K562 (cell line): Measurements from ENCODE around the gene CYP2E1. TPM values are rescaled to one million over a fixed set of nuclear protein-coding genes. Genes with fewer than 3 reads are reported as not detected.

Experiments
- CGGBP1 ChIP-seq: fragments of 250-450 bp; sonication (Bioruptor Pico); IDR thresholded peaks from 2 replicates; pipeline ENCODE4 v1.9.0; 2021; ENCODE audit warnings: mild to moderate bottlenecking
- ETV5 ChIP-seq: sonication (generic); formaldehyde crosslinking; IDR thresholded peaks from 2 replicates; pipeline ENCODE4 v1.4.0; 2020; ENCODE audit warnings: low read depth, mild to moderate bottlenecking, missing genetic modification reagents
- MBD1 ChIP-seq: fragments of 250-450 bp; sonication (Bioruptor Pico); IDR thresholded peaks from 2 replicates; pipeline ENCODE4 v1.8.0; 2022; ENCODE audit warnings: inconsistent platforms
- MBD2 ChIP-seq: sonication (generic); IDR thresholded peaks from 2 replicates; pipeline ENCODE4 v1.6.1; 2016; ENCODE audit warnings: low read depth, borderline replicate concordance
- NFATC3 ChIP-seq: fragments of 450-650 bp; IDR thresholded peaks from 2 replicates; pipeline ENCODE4 v1.6.1; 2017; ENCODE audit warnings: mild to moderate bottlenecking
- NFE2L1 ChIP-seq: fragments of 450-650 bp; IDR thresholded peaks from 2 replicates; pipeline ENCODE4 v1.6.1; 2016; ENCODE audit warnings: missing genetic modification characterization, low read depth, mild to moderate bottlenecking, missing compliant biosample characterization, moderate library complexity, borderline replicate concordance
- NUFIP1 ChIP-seq: fragments of 450-650 bp; IDR thresholded peaks from 2 replicates; pipeline ENCODE4 v1.6.1; 2018; ENCODE audit not compliant: partially characterized antibody
- PHF8 ChIP-seq: fragments of 200-600 bp; sonication (generic); IDR thresholded peaks from 2 replicates; pipeline ENCODE4 v1.6.1; 2012; ENCODE audit warnings: mixed run types, mild to moderate bottlenecking, inconsistent platforms, low read length, moderate library complexity, borderline replicate concordance
- PTRF ChIP-seq: fragments of 450-650 bp; IDR thresholded peaks from 2 replicates; pipeline ENCODE4 v1.6.1; 2016; ENCODE audit warnings: mild to moderate bottlenecking, missing genetic modification characterization, missing compliant biosample characterization
- RNF219 ChIP-seq: fragments of 250-450 bp; sonication (Bioruptor Pico); IDR thresholded peaks from 2 replicates; pipeline ENCODE4 v1.5.0; 2022; ENCODE audit warnings: mild to moderate bottlenecking
- VEZF1 ChIP-seq: fragments of 200-800 bp; sonication (Bioruptor generic); IDR thresholded peaks from 2 replicates; pipeline ENCODE4 v1.6.1; 2017; ENCODE audit warnings: missing genetic modification characterization, missing compliant biosample characterization
- ZNF232 ChIP-seq: sonication (generic); formaldehyde crosslinking; IDR thresholded peaks from 2 replicates; pipeline ENCODE4 v1.8.0; 2022; ENCODE audit warnings: mild to moderate bottlenecking, missing genetic modification reagents
- ZNF318 ChIP-seq, 2 experiments: fragments of 450-650 bp; IDR thresholded peaks; 2 replicates each; pipeline ENCODE4 v1.6.1; 2016; ENCODE audit warnings: mild to moderate bottlenecking in 2 of 2, borderline replicate concordance in 1 of 2, low read depth in 1 of 2, moderate library complexity in 1 of 2
- polyA plus RNA-seq, 8 experiments: library from polyadenylated mRNA; depleted of rRNA in 4 of 8; stranded (reverse) in 5 of 8; unstranded in 3 of 8; fragments of >200 nt; fragmentation: Nextera tagmentation in 2 of 8; fragmentation: Illumina TruSeq in 1 of 8; extraction: Ambion mirVana in 2 of 8; extraction: Trizol in 1 of 8; gene quantifications; 2 replicates each; pipeline versions ENCODE4 v1.2.1 to v1.2.3, GENCODE V29; 2011 to 2014; ENCODE audit warnings: inconsistent platforms in 1 of 8, missing spikeins in 1 of 8
- total RNA-seq, 7 experiments: library from RNA; depleted of rRNA in 6 of 7; stranded (reverse); fragments of >200 nt in 6 of 7; fragmentation: Illumina TruSeq in 2 of 7; extraction: Trizol in 2 of 7; gene quantifications; 2 replicates each; pipeline versions ENCODE4 v1.2.1 to v1.2.3, GENCODE V29; 2011 to 2021; ENCODE audit warnings: low replicate concordance in 1 of 7

CYP2E1 gene
- total and polyA plus RNA-seq, 9 of the 15 experiments (the other 6 are each of a cell fraction or from before 2014, with no cell fraction given), result 0.07 to 1.6 (median 0.19) TPM; not detected in 2

- TF ChIP-seq RNF219 (CRISPR knock-in tag), result no peak
- no peak for TF ChIP-seq MBD1 (CRISPR knock-in tag)
- TF ChIP-seq ZNF232 (CRISPR knock-in tag), result 0 out of 2 replicates have a peak, but pooled peaks have one; percentile 42
- TF ChIP-seq VEZF1, result peak; percentile 35
- no peak for TF ChIP-seq PTRF (tag)
- TF ChIP-seq NFATC3, result no peak
- no peak for TF ChIP-seq NUFIP1
- peak; percentile 45; the same call in 1 of the 2 replicates for TF ChIP-seq PHF8
- no peak for TF ChIP-seq ETV5
- TF ChIP-seq NFE2L1, result no peak
- TF ChIP-seq ZNF318 (IDR thresholded peaks at IDR 0.05; ENCODE audit: borderline replicate concordance in 1 of 2, low read depth in 1 of 2), result no peak
- TF ChIP-seq MBD2, result no peak
- TF ChIP-seq CGGBP1 (CRISPR knock-in tag), result no peak
These were observed 6.9 kb upstream of the CYP2E1 start (continued) for GRCh38 chr10:133520193-133520738.
